ENCODE data around the gene TRAPPC1. TPM values are rescaled to one million over a fixed set of nuclear protein-coding genes. Genes with fewer than 3 reads are reported as not detected.

Gene TRAPPC1
- total and polyA plus RNA-seq, 10 of the 15 experiments (the other 5 are each of a cell fraction or from before 2014, with no cell fraction given): 31.3 to 306 (median 134) TPM

GRCh38 chr17:7969433-7969832 lies 37.7 kb upstream of the TRAPPC1 start:
- Histone ChIP-seq H2AFZ (ENCODE audit: control insufficient read depth, low read depth, low read length) (no peak overlapping the region), H3K4me2 (ENCODE audit: control insufficient read depth, insufficient read depth) (no peak overlapping the region), H3K4me1 (ENCODE audit: control insufficient read depth, insufficient read depth, low read length) (no peaks in the 10 kb centered on the region), H3K36me3 (ENCODE audit: control insufficient read depth in 2 of 2, insufficient read depth in 2 of 2, low read length in 1 of 2) (no peaks in the 10 kb centered on the region), H3K27me3 (replicated peaks in 1 of 2; ENCODE audit: control insufficient read depth in 2 of 2, insufficient read depth in 2 of 2, low read length in 1 of 2) (no peaks in the 10 kb centered on the region), H3K4me3 (no peak overlapping the region), H3K9ac (ENCODE audit: control insufficient read depth, insufficient read depth, low read length) (no peak overlapping the region), H3K27ac (ENCODE audit: control insufficient read depth, insufficient read depth) (no peak overlapping the region), H3K79me2 (ENCODE audit: control insufficient read depth, insufficient read depth, low read length) (no peaks in the 10 kb centered on the region), H4K20me1 (ENCODE audit: control insufficient read depth, insufficient read depth) (no peaks in the 10 kb centered on the region), H3K9me3 (replicated peaks; ENCODE audit: control insufficient read depth, insufficient read depth, low read length) (peaks cover under 1% of the 10 kb centered on the region; the same call in 1 of the 3 replicates)
- ChIA-PET RAD21 (ENCODE audit: unreplicated experiment) (no interaction called here), POLR2A (interaction anchor here (0.7 kb wide), 1 partner anchor 131 kb away, joined by 3 read pairs; no protein-coding TSS in a partner anchor), SMC1A (ENCODE audit: uncharacterized antibody, unreplicated experiment) (interaction anchor here (1.1 kb wide), 1 partner anchor 100 kb away, joined by 3 read pairs; no protein-coding TSS in a partner anchor), CTCF (no interaction called here)
- FAIRE-seq (no peak), ATAC-seq (no peak), DNase-seq (ENCODE audit: low read depth, low spot score) (no peak)
- 66% methylated on average over 6 of the region's 6 CpGs for WGBS (ENCODE audit: insufficient coverage, insufficient replicate concordance, low lambda C conversion rate, missing lambda C conversion rate)
- in situ Hi-C loops (cut with MboI): no loop called here
- no TSS peak for BruUV-seq (replicated peaks)
- intact Hi-C loops (cut with micrococcal nuclease; ENCODE audit: unreplicated experiment): no loop called here
- TF ChIP-seq REST (IDR thresholded peaks at IDR 0.05; ENCODE audit: low read depth, low read length) (no peak), USF1 (IDR thresholded peaks at IDR 0.05; ENCODE audit: borderline replicate concordance, extremely low read length, insufficient read depth, low read depth, low read length) (no peak), JUNB (IDR thresholded peaks at IDR 0.05) (no peak), YY1 (IDR thresholded peaks at IDR 0.05; ENCODE audit: low read depth, low read length) (no peak), ZNF687 (IDR thresholded peaks at IDR 0.05) (no peak), LARP7 (IDR thresholded peaks at IDR 0.05) (no peak), RELA (IDR thresholded peaks at IDR 0.05; ENCODE audit: borderline replicate concordance, partially characterized antibody) (no peak), IRF4 (IDR thresholded peaks at IDR 0.05; ENCODE audit: low read depth, low read length) (no peak), CTCF (IDR thresholded peaks at IDR 0.05 in 2 of 3, conservative IDR thresholded peaks at IDR 0.05 in 1 of 3; ENCODE audit: control insufficient read depth in 2 of 3, extremely low read depth in 1 of 3, insufficient read depth in 1 of 3, low read depth in 3 of 3, low read length in 3 of 3) (no peak), PAX5 (IDR thresholded peaks at IDR 0.05; ENCODE audit: borderline replicate concordance, low read depth, low read length) (no peak), HSF1 (IDR thresholded peaks at IDR 0.05; ENCODE audit: low read depth, low read length) (no peak), BRCA1 (IDR thresholded peaks at IDR 0.05; ENCODE audit: low read depth, low read length) (no peak)

All from GM12878 (cell line).